Measurements from ENCODE around the gene AFP.

The AFP gene

GRCh38 chr4:73426666-73427065, 9.4 kb upstream of the AFP start:
- H3K9me2 ChIP-seq (replicated peaks; ENCODE audit: insufficient read depth, low read length): no peaks in the 10 kb centered on the region
- H4K20me1 ChIP-seq (ENCODE audit: low read depth, low read length): no peaks in the 10 kb centered on the region
- H3K79me2 ChIP-seq (ENCODE audit: insufficient read depth, low read length): no peaks in the 10 kb centered on the region
- H3K27ac ChIP-seq (ENCODE audit: low read depth, low read length): no peak overlapping the region
- TF ChIP-seq EZH2phosphoT487 (conservative IDR thresholded peaks at IDR 0.05; ENCODE audit: low read length): no peak
- no peak for TF ChIP-seq CTCF (IDR thresholded peaks at IDR 0.05; ENCODE audit: insufficient read depth, low read length, poor library complexity, severe bottlenecking)
- H3K4me2 ChIP-seq (ENCODE audit: low read depth, low read length, poor library complexity, severe bottlenecking): no peak overlapping the region
- no peaks in the 10 kb centered on the region for H3K27me3 ChIP-seq (ENCODE audit: low read length)
- H3K9me3 ChIP-seq (ENCODE audit: insufficient read depth, low read length): no peaks in the 10 kb centered on the region
- no peak overlapping the region for H3K4me3 ChIP-seq (ENCODE audit: insufficient read depth, low read length, poor library complexity, severe bottlenecking)
- no peaks in the 10 kb centered on the region for H3K36me3 ChIP-seq (ENCODE audit: low read length)
- H2AFZ ChIP-seq (ENCODE audit: low read depth, low read length, severe bottlenecking): no peak overlapping the region
- no peaks in the 10 kb centered on the region for H3F3A ChIP-seq (ENCODE audit: insufficient read depth)
- no peak overlapping the region for H3K9ac ChIP-seq (ENCODE audit: low read length)

GRCh38 chr4:73429118-73429517, 6.9 kb upstream of the AFP start:
- Histone ChIP-seq H3K79me2 (ENCODE audit: insufficient read depth, low read length) (no peaks in the 10 kb centered on the region), H3K9me3 (ENCODE audit: insufficient read depth, low read length) (no peaks in the 10 kb centered on the region), H3K9me2 (replicated peaks; ENCODE audit: insufficient read depth, low read length) (no peaks in the 10 kb centered on the region), H2AFZ (ENCODE audit: low read depth, low read length, severe bottlenecking) (no peak overlapping the region), H3K4me3 (ENCODE audit: insufficient read depth, low read length, poor library complexity, severe bottlenecking) (no peak overlapping the region), H3K9ac (ENCODE audit: low read length) (no peak overlapping the region), H3K27ac (ENCODE audit: low read depth, low read length) (no peak overlapping the region), H3K4me2 (ENCODE audit: low read depth, low read length, poor library complexity, severe bottlenecking) (no peak overlapping the region), H3K27me3 (ENCODE audit: low read length) (no peaks in the 10 kb centered on the region), H3F3A (ENCODE audit: insufficient read depth) (no peaks in the 10 kb centered on the region), H4K20me1 (ENCODE audit: low read depth, low read length) (no peaks in the 10 kb centered on the region), H3K36me3 (ENCODE audit: low read length) (no peaks in the 10 kb centered on the region)
- TF ChIP-seq CTCF (IDR thresholded peaks at IDR 0.05; ENCODE audit: insufficient read depth, low read length, poor library complexity, severe bottlenecking) (no peak), EZH2phosphoT487 (conservative IDR thresholded peaks at IDR 0.05; ENCODE audit: low read length) (no peak)

GRCh38 chr4:73429826-73430587, 6.0 kb upstream of the AFP start:
- Histone ChIP-seq H2AFZ (ENCODE audit: low read depth, low read length, severe bottlenecking) (no peak overlapping the region), H3K4me2 (ENCODE audit: low read depth, low read length, poor library complexity, severe bottlenecking) (no peak overlapping the region), H3K9ac (ENCODE audit: low read length) (no peak overlapping the region), H3F3A (ENCODE audit: insufficient read depth) (no peaks in the 10 kb centered on the region), H3K27ac (ENCODE audit: low read depth, low read length) (no peak overlapping the region), H3K9me3 (ENCODE audit: insufficient read depth, low read length) (no peaks in the 10 kb centered on the region), H3K27me3 (ENCODE audit: low read length) (no peaks in the 10 kb centered on the region), H3K79me2 (ENCODE audit: insufficient read depth, low read length) (no peaks in the 10 kb centered on the region), H4K20me1 (ENCODE audit: low read depth, low read length) (no peaks in the 10 kb centered on the region), H3K36me3 (ENCODE audit: low read length) (no peaks in the 10 kb centered on the region), H3K4me3 (ENCODE audit: insufficient read depth, low read length, poor library complexity, severe bottlenecking) (no peak overlapping the region), H3K9me2 (replicated peaks; ENCODE audit: insufficient read depth, low read length) (no peaks in the 10 kb centered on the region)
- TF ChIP-seq CTCF (IDR thresholded peaks at IDR 0.05; ENCODE audit: insufficient read depth, low read length, poor library complexity, severe bottlenecking): no peak
